Measurements from ENCODE around the gene ZNF609. TPM values are rescaled to one million over a fixed set of nuclear protein-coding genes. Genes with fewer than 3 reads are reported as not detected.

Gene ZNF609
- total RNA-seq, 2 donors from 2014 or later, result 17.9 to 22.7 TPM

DNA sequence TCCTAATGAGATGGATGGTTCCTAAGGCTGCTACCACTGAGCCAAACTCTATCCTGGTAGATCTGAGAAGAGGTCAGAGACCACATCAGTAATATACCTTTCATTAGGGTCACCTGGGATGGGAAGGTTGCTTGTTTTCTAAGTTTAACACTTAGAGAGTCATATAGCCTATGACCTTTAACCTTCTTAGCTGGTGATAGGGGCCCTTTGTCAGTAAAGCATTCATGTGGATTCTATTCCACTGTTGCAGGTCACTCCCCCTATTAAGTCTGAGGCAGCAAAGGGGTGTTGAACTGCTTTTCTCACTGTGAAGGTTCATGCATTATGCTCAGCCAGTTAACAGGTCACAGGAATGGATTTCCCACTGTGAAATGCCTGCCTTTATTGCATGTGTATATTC, 6.1 kb upstream of the ZNF609 start:
- peaks cover 0 to 3% of the 10 kb centered on the region in 2 donors for H3K36me3 ChIP-seq (replicated peaks in 1 of 2; ENCODE audit: insufficient read depth in 1 of 2, low read depth in 2 of 2)
- DNase-seq, result no peak
- intact Hi-C loops (cut with DNase I), result no loop called here
- no peak overlapping the region for H3K27ac ChIP-seq
- no peak for ATAC-seq
- H3K4me1 ChIP-seq, result peaks cover 30% of the 10 kb centered on the region
- no peaks in the 10 kb centered on the region for H3K27me3 ChIP-seq
- H3K9me3 ChIP-seq, result no peaks in the 10 kb centered on the region
- no peak overlapping the region for H3K4me3 ChIP-seq
- no peak for TF ChIP-seq POLR2A (IDR thresholded peaks at IDR 0.05)

- Histone ChIP-seq H3K36me3 (replicated peaks in 1 of 2; ENCODE audit: insufficient read depth in 1 of 2, low read depth in 2 of 2) (no peaks in the 10 kb centered on the region), H3K4me1 (peaks cover 40% of the 10 kb centered on the region), H3K4me3 (no peak overlapping the region), H3K27me3 (no peaks in the 10 kb centered on the region), H3K9me3 (no peaks in the 10 kb centered on the region), H3K27ac (peak overlapping the region in 2 of 4 donors; percentile 10 to 60)
- TF ChIP-seq CTCF (IDR thresholded peaks at IDR 0.05) (no peak), POLR2A (IDR thresholded peaks at IDR 0.05) (no peak)
- intact Hi-C loops (cut with DNase I), result no loop called here
- 45 to 68% methylated on average over 3 of the region's 3 CpGs for WGBS, 2 donors
- DNase-seq, result peak in 2 of 4 donors; percentile 22 to 60
- ATAC-seq, result no peak
Measured at GRCh38 chr15:64455961-64456371, 4.4 kb upstream of the ZNF609 start.

- TF ChIP-seq CTCF (IDR thresholded peaks at IDR 0.05) (no peak), POLR2A (IDR thresholded peaks at IDR 0.05) (no peak)
- Histone ChIP-seq H3K27ac (peak overlapping the region in 3 of 4 donors; percentile 10 to 60 (median 20)), H3K4me1 (peaks cover 45% of the 10 kb centered on the region), H3K36me3 (replicated peaks in 1 of 2; ENCODE audit: insufficient read depth in 1 of 2, low read depth in 2 of 2) (no peaks in the 10 kb centered on the region), H3K4me3 (no peak overlapping the region), H3K9me3 (no peaks in the 10 kb centered on the region), H3K27me3 (no peaks in the 10 kb centered on the region)
- intact Hi-C loops (cut with DNase I), result no loop called here
- ATAC-seq, result no peak
- DNase-seq, result no peak
- 7 to 16% methylated on average over 1 of the region's 1 CpG for WGBS, 2 donors
Measured at GRCh38 chr15:64456634-64457108, 3.7 kb upstream of the ZNF609 start.

DNA sequence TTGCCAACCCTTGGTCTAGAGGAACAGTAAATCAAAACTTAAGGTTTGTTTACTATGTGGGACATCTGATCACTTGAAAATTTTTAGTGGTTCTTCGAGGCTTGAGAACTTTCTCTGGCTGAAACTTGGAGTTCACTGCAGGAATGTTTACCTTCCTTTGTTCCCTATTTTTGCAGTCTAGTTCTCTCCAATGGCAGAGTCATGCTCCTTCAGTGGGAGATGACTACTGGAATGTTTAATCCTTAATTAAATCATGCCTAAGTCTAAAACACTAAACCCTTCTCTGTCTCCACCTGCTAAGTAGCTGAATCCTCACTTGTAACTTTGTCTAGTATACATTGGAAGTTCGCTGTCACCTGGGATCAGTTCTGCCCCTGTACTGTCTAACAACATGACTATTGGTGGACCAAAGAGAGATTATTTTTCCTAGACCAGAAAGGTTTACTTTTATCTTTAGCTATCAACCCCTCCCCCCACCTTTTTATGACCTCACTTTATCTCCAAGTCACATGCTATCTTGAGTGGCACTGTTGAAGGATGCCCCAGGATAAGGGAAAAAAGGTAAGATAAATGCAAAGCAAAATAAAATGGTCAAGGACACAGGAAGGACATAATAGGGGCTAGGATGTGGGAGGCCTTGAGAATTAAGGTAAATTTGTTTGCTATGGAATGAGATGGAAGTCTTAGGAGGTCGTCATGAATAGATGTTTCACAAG, 1.2 kb upstream of the ZNF609 start:
- intact Hi-C loops (cut with DNase I), result no loop called here
- H3K27me3 ChIP-seq, result no peaks in the 10 kb centered on the region
- no peak overlapping the region for H3K4me3 ChIP-seq
- H3K4me1 ChIP-seq, result peaks cover 59% of the 10 kb centered on the region
- H3K27ac ChIP-seq, result peak overlapping the region in 1 of 4 donors; percentile 83
- TF ChIP-seq CTCF (IDR thresholded peaks at IDR 0.05) (no peak), POLR2A (IDR thresholded peaks at IDR 0.05) (no peak)
- H3K9me3 ChIP-seq, result no peaks in the 10 kb centered on the region
- ATAC-seq (no peak), DNase-seq (no peak)
- 54 to 68% methylated on average over 3 of the region's 3 CpGs for WGBS, 2 donors
- H3K36me3 ChIP-seq (replicated peaks in 1 of 2; ENCODE audit: insufficient read depth in 1 of 2, low read depth in 2 of 2), result no peaks in the 10 kb centered on the region

DNA sequence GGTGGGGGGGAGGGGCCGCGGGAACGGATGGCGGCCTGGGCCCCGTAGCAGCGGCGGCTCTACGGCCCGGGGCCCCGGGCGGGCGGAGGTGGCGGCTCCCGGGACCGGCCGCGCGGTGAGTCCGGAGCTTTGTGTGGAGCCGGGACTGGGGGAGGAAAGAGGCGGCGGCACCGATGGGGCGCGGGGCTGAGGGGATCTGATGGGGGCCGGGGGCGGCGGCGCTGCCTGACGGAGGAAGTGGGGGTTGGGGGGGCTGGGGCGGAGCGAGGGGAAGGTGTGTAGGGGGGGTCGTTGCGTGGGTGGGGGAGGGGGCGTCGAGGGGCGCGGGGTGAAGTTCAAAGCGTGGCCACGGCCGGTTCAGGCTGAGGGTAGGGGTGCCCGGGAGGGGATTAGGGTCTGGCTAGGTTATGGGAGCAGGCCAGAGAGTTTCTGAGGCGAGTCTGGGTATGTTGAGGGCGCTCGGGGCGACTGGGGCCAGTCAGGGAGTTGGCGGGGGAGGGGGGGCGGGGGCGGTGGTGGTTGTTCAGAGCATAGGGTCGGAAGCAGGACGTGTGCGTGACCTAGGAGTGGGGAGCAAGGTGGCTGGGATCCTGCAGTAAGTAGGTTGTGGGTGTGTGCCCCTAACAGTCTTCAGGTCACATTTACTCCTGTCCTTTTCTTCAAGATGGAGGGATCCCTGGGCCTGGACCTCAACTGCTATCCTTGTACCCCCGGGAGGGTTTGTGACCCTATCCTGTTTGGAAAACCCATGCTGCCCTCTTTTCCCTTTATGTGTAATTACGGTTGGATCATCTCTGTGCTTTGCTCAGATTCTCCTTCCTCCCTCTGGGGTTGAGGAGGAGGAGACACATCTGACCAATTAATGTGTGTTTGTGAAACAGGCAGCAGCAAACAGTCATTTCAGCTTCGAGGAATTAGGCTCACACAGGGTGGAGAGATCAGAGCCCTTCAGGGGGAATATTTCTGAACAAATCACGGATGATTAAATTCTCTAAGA, 644 bp downstream of the ZNF609 start:
- ATAC-seq, result peak; percentile 60
- 0 to 1% methylated on average over 16 to 31 of the region's 56 CpGs for WGBS, 2 donors
- H3K27me3 ChIP-seq, result no peaks in the 10 kb centered on the region
- H3K4me1 ChIP-seq, result peaks cover 61% of the 10 kb centered on the region
- no peaks in the 10 kb centered on the region for H3K9me3 ChIP-seq
- TF ChIP-seq POLR2A (IDR thresholded peaks at IDR 0.05) (peak in 2 of 3 donors; percentile 33 to 51), CTCF (IDR thresholded peaks at IDR 0.05) (peak in 2 of 7 experiments; percentile 15 to 20)
- peak; percentile 27 to 50 (median 32) for DNase-seq
- H3K4me3 ChIP-seq, result peak overlapping the region; percentile 47 to 54
- H3K36me3 ChIP-seq (replicated peaks in 1 of 2; ENCODE audit: insufficient read depth in 1 of 2, low read depth in 2 of 2), result no peaks in the 10 kb centered on the region
- intact Hi-C loops (cut with DNase I), result no loop called here
- peak overlapping the region; percentile 67 to 83 (median 78) for H3K27ac ChIP-seq

Measured in body of pancreas (tissue), 4 donors.